NT2/D1 (cell line): Measurements from ENCODE around the gene SLC28A2.

Experiments
- YY1 ChIP-seq: IDR thresholded peaks from 2 replicates; pipeline ENCODE4 v1.6.1; 2011; ENCODE audit not compliant: insufficient read length, insufficient read depth
- ZNF274 ChIP-seq: IDR thresholded peaks from 2 replicates; pipeline ENCODE4 v1.6.1; 2011; ENCODE audit warnings: mild to moderate bottlenecking, low read depth, low read length

DNA sequence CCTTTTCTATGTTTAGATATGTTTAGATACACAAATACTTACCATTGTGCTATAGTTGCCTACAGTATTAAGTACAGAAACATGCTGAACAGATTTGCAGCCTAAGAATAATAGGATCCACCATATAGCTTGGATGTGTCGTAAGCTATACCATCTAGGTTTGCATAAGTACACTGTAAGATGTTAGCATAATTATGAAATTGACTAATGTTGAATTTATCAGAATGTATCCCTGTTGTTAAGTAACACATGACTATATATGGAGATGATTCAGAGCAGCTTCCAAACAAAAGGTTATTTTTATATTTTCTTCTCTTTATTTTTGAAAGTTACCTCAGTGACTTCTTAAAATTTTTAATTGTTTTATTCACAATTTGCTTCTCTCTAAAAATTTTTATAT is 2.4 kb downstream of the SLC28A2 start:
- no peak for TF ChIP-seq YY1
- TF ChIP-seq ZNF274 = no peak
